Endothelial cell of umbilical vein (primary cell): ENCODE results near the gene PRXL2A. TPM values are rescaled to one million over a fixed set of nuclear protein-coding genes. Genes with fewer than 3 reads are reported as not detected.

Experiments
- BruUV-seq: library from RNA; stranded (reverse); fragments of 400-500 nt; replicated peaks from 2 replicates; lab custom pipeline; 2021; lab: Mats Ljungman, UMichigan
- CTCF ChIA-PET: fragments of 300-600, 350-600 bp; sonication (Branson Sonifier 250); formaldehyde crosslinking; loops from one replicate; lab custom pipeline; 2021; ENCODE audit warnings: antibody characterized with exemption, inconsistent platforms; lab: Charles Lee
- POLR2A ChIA-PET: fragments of 300-600, 350-600 bp; sonication (Branson Sonifier 250); formaldehyde crosslinking; loops from one replicate; lab custom pipeline; 2021; ENCODE audit warnings: antibody characterized with exemption, inconsistent platforms; lab: Charles Lee
- DNase-seq: peaks from one replicate; pipeline ENCODE4 v3.0.0-alpha.2; 2011; ENCODE audit warnings: low read depth, low spot score
- FAIRE-seq: peaks from 2 replicates; lab custom pipeline; 2011; peaks lifted over from hg19 to GRCh38; lab: Jason Lieb, UNC
- H2AFZ ChIP-seq: 2 replicates; pipeline ENCODE4 v1.6.0; 2012; ENCODE audit warnings: low read depth, low read length, control low read depth, inconsistent platforms
- H3K27ac ChIP-seq: 2 replicates; pipeline ENCODE4 v1.5.1; 2011; ENCODE audit warnings: low read depth, mild to moderate bottlenecking, control low read depth, low read length, moderate library complexity; ENCODE audit not compliant: insufficient read depth
- H3K27me3 ChIP-seq, 2 experiments: 2 replicates each; pipeline versions ENCODE4 v1.6.0 to v1.6.1; 2011; ENCODE audit warnings: low read length in 2 of 2, mixed read lengths in 1 of 2; ENCODE audit not compliant: control insufficient read depth in 2 of 2, insufficient read depth in 2 of 2
- H3K36me3 ChIP-seq, 2 experiments: 2 replicates in 1 of 2; 3 replicates in 1 of 2; pipeline ENCODE4 v1.5.1; 2011; ENCODE audit warnings: low read length in 2 of 2, mild to moderate bottlenecking in 1 of 2, moderate library complexity in 1 of 2; ENCODE audit not compliant: control insufficient read depth in 2 of 2, insufficient read depth in 2 of 2; ENCODE audit errors: extremely low read depth in 1 of 2
- H3K4me1 ChIP-seq: 3 replicates; pipeline ENCODE4 v1.5.1; 2011; ENCODE audit warnings: mild to moderate bottlenecking, low read length; ENCODE audit not compliant: control insufficient read depth, insufficient read depth; ENCODE audit errors: extremely low read depth
- H3K4me2 ChIP-seq: 2 replicates; pipeline ENCODE4 v1.6.1; 2011; ENCODE audit warnings: low read length, control low read depth, mixed read lengths; ENCODE audit not compliant: insufficient read depth
- H3K4me3 ChIP-seq, 3 experiments: fragments of 200-600 bp in 1 of 3; sonication (generic), shearing (Covaris generic) in 1 of 3; replicated peaks in 1 of 3; 2 replicates each; pipeline ENCODE4 v1.5.1; 2011 to 2016; ENCODE audit warnings: control low read depth in 3 of 3, low read length in 3 of 3, mild to moderate bottlenecking in 2 of 3, inconsistent platforms in 1 of 3, low read depth in 1 of 3, moderate library complexity in 1 of 3; ENCODE audit not compliant: insufficient read depth in 1 of 3
- H3K79me2 ChIP-seq: 2 replicates; pipeline ENCODE4 v1.6.0; 2012; ENCODE audit warnings: low read length, inconsistent platforms; ENCODE audit not compliant: control insufficient read depth, insufficient read depth
- H3K9ac ChIP-seq: replicated peaks from 2 replicates; pipeline ENCODE3; 2011; ENCODE audit warnings: low read length, control low read depth; ENCODE audit not compliant: insufficient read depth; ENCODE audit errors: extremely low read depth
- H3K9me1 ChIP-seq: replicated peaks from 3 replicates; pipeline ENCODE4 v1.6.0; 2011; ENCODE audit warnings: mild to moderate bottlenecking, low read length; ENCODE audit not compliant: control insufficient read depth, insufficient read depth; ENCODE audit errors: extremely low read depth
- H3K9me3 ChIP-seq: replicated peaks from 2 replicates; pipeline ENCODE4 v1.5.1; 2012; ENCODE audit warnings: low read length, inconsistent platforms; ENCODE audit not compliant: control insufficient read depth, insufficient read depth
- H4K20me1 ChIP-seq: replicated peaks from 2 replicates; pipeline ENCODE3; 2011; ENCODE audit warnings: mild to moderate bottlenecking, low read length; ENCODE audit not compliant: control insufficient read depth, insufficient read depth; ENCODE audit errors: extremely low read depth
- EZH2 ChIP-seq: IDR thresholded peaks from 2 replicates; pipeline ENCODE4 v1.6.1; 2012; ENCODE audit warnings: borderline replicate concordance, low read depth, mild to moderate bottlenecking, moderate library complexity, low read length, inconsistent platforms; ENCODE audit not compliant: severe bottlenecking
- FOS ChIP-seq: IDR thresholded peaks from 2 replicates; pipeline ENCODE4 v1.6.1; 2011; ENCODE audit warnings: mild to moderate bottlenecking, low read length, moderate library complexity, borderline replicate concordance; ENCODE audit not compliant: insufficient read depth
- GATA2 ChIP-seq: IDR thresholded peaks from 2 replicates; pipeline ENCODE4 v1.7.0; 2011; ENCODE audit warnings: low read depth, mild to moderate bottlenecking, moderate library complexity, mixed read lengths, low read length; ENCODE audit not compliant: insufficient read length, insufficient read depth
- JUN ChIP-seq: IDR thresholded peaks from 2 replicates; pipeline ENCODE4 v1.6.1; 2011; ENCODE audit warnings: borderline replicate concordance, low read depth; ENCODE audit not compliant: insufficient read length, insufficient read depth
- MYC ChIP-seq: IDR thresholded peaks from one replicate; pipeline ENCODE4 v1.6.1; 2011; ENCODE audit warnings: mild to moderate bottlenecking, low read depth, low read length
- POLR2A ChIP-seq: IDR thresholded peaks from 2 replicates; pipeline ENCODE4 v1.6.1; 2012; ENCODE audit warnings: low read depth, mild to moderate bottlenecking, control low read depth, low read length
- POLR2AphosphoS5 ChIP-seq: IDR thresholded peaks from 2 replicates; pipeline ENCODE4 v1.6.1; 2012; ENCODE audit warnings: low read depth, mild to moderate bottlenecking, control low read depth, low read length, moderate library complexity; ENCODE audit not compliant: insufficient read depth
- dilution Hi-C: fragments of 300-500 bp; cut with MboI; formaldehyde crosslinking; loops from one replicate; pipeline ENCODE4 v1.15.0; 2019; ENCODE audit warnings: low sequenced_read_pairs; ENCODE audit not compliant: extremely low pct_ligation_motif_present
- intact Hi-C: fragments of 100-400 bp; cut with micrococcal nuclease; formaldehyde crosslinking; loops from one replicate; pipeline ENCODE4 v1.10.0; 2022
- polyA plus RNA-seq, 4 experiments: library from polyadenylated mRNA; depleted of rRNA in 3 of 4; stranded (reverse) in 3 of 4; unstranded in 1 of 4; fragments of >200 nt; gene quantifications; 2 replicates each; pipeline versions ENCODE4 v1.2.1 to v1.2.3, GENCODE V29; 2011 to 2012; ENCODE audit warnings: missing spikeins in 1 of 4
- total RNA-seq: library from RNA; stranded (reverse); gene quantifications from 2 replicates; pipeline ENCODE4 v1.2.3, GENCODE V29; 2021
- TF ChIP-seq, protein P1 (sequence below): IDR thresholded peaks from 2 replicates; pipeline ENCODE4 v1.6.1; 2011; ENCODE audit not compliant: insufficient read depth, insufficient read length
- TF ChIP-seq, protein P2 (sequence below), 2 donors: IDR thresholded peaks; 1 replicate in 1 of 2; 2 replicates in 1 of 2; pipeline ENCODE4 v1.5.1; 2011; ENCODE audit warnings: low read length in 2 of 2, mild to moderate bottlenecking in 2 of 2, moderate library complexity in 2 of 2, control low read depth in 1 of 2, inconsistent platforms in 1 of 2, low read depth in 1 of 2; ENCODE audit not compliant: insufficient read depth in 1 of 2; ENCODE audit errors: extremely low read depth in 1 of 2

PRXL2A gene
- total and polyA plus RNA-seq, 2 donors (not counting 3 experiments of a cell fraction or from before 2014, with no cell fraction given): 113 to 321 TPM

DNA sequence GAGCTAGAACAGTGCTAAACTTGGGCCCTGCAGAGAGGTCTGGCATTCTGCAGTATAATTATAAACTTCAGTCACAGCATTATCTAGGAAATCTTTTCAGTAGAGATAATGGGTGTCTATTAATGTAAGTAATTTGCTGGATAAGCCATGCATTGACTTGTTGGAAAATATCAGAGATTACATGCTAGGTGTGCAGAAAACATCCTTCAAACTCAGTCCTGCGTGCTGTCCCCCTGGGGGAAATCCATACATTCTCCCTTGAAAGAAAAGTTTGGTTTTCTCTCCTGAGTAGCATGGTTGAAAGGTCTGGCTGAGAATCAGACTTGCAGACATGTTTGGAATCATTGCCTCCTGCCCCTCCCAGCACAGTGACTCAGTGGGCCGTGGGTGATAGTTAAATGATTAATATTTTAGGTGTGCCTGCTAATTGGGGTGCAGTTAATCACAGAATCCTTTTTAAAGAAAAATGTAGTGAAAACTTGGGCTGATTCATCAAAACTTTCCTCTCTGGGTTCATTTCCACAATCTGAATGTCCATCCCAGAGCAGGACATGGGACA, 13.9 kb upstream of the PRXL2A start:
- ChIA-PET POLR2A (no interaction called here), CTCF (interaction anchor here (0.7 to 1.0 kb wide), 4 partner anchors 11 to 47 kb away, joined by 3 to 6 read pairs (median 4); partner anchors contain the start of gene PRXL2A)

More for the DNA sequence above, 13.9 kb upstream of the PRXL2A start:
- Histone ChIP-seq H3K27ac (no peak overlapping the region), H3K9ac (no peak overlapping the region), H3K36me3 (no peaks in the 10 kb centered on the region), H3K4me2 (no peak overlapping the region), H3K4me3 (no peak overlapping the region), H3K9me1 (no peaks in the 10 kb centered on the region), H4K20me1 (no peaks in the 10 kb centered on the region), H3K79me2 (no peaks in the 10 kb centered on the region), H3K4me1 (no peaks in the 10 kb centered on the region), H2AFZ (no peak overlapping the region), H3K27me3 (peaks cover 5 to 7% of the 10 kb centered on the region in 2 experiments), H3K9me3 (no peaks in the 10 kb centered on the region)
- FAIRE-seq: no peak
- TF ChIP-seq FOS (no peak), EZH2 (no peak), POLR2A (no peak), MYC (no peak), GATA2 (no peak), POLR2AphosphoS5 (no peak), JUN (no peak)
- TF ChIP-seq, protein P1, sequence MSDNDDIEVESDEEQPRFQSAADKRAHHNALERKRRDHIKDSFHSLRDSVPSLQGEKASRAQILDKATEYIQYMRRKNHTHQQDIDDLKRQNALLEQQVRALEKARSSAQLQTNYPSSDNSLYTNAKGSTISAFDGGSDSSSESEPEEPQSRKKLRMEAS: no peak
- TF ChIP-seq, protein P2, sequence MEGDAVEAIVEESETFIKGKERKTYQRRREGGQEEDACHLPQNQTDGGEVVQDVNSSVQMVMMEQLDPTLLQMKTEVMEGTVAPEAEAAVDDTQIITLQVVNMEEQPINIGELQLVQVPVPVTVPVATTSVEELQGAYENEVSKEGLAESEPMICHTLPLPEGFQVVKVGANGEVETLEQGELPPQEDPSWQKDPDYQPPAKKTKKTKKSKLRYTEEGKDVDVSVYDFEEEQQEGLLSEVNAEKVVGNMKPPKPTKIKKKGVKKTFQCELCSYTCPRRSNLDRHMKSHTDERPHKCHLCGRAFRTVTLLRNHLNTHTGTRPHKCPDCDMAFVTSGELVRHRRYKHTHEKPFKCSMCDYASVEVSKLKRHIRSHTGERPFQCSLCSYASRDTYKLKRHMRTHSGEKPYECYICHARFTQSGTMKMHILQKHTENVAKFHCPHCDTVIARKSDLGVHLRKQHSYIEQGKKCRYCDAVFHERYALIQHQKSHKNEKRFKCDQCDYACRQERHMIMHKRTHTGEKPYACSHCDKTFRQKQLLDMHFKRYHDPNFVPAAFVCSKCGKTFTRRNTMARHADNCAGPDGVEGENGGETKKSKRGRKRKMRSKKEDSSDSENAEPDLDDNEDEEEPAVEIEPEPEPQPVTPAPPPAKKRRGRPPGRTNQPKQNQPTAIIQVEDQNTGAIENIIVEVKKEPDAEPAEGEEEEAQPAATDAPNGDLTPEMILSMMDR (IDR thresholded peaks at IDR 0.05; ENCODE audit: extremely low read depth in 1 of 2, insufficient read depth in 1 of 2, low read depth in 1 of 2, low read length in 2 of 2): no peak
- dilution Hi-C loops: no loop called here
- no peak for DNase-seq
- no TSS peak for BruUV-seq
- intact Hi-C loops: no loop called here
